Measurements from ENCODE around the gene DNAI1.

DNAI1 gene

DNA sequence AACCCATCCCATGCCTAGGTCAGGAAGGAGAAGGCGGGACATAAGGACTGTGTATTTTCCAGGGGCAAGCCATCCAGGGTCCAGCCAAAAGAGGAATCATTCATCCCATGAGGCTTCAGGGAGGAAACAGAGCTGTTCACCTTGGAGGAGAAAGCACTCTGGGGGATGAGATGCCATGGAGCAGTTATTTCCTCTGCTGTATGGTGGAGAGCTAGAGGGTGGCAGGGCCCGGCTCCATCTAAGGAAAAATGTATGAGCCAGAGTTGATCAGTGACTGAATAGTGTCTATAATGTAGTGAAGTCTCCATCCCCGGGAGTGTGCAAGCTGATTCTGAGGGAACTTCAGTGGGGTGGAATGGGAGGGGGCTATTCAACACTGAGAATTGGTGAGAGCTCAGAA is 56.2 kb downstream of the DNAI1 start:
- Mint-ChIP-seq H3K4me1 (ENCODE audit: low read depth in 2 of 2) (peaks cover 0 to 10% of the 10 kb centered on the region in 2 donors), H3K9me3 (no peaks in the 10 kb centered on the region), H3K27ac (no peak overlapping the region), H3K4me3 (no peak overlapping the region), H3K36me3 (ENCODE audit: insufficient read depth) (no peaks in the 10 kb centered on the region), H3K27me3 (peaks cover 0 to 19% of the 10 kb centered on the region in 2 donors)
- no peak for ATAC-seq (replicated peaks)
- DNase-seq = no peak

DNA sequence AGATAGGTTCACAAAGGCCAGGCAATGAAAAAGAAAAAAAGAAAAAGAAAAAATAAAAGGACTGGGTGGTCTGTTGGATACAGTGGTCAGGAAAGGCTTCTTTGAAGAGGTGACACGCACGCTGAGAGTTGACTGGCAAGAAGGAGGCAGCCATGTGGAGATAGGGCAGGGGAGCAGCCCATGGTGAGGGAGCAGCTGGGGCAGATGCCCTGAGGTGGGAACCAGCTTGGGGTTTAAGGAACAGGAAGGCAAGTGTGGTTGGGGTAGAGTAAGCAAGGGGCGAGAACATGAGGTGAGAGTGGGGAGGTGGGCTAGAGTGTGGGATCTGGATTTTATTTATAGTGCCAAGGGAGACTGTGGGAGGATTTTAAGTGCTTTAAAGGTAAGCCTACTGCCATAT is 57.4 kb downstream of the DNAI1 start:
- H3K27me3 Mint-ChIP-seq = peaks cover 0 to 19% of the 10 kb centered on the region in 2 donors
- ATAC-seq (replicated peaks) (no peak), DNase-seq (no peak)
- H3K4me3 Mint-ChIP-seq = no peak overlapping the region
- H3K27ac Mint-ChIP-seq = no peak overlapping the region
- H3K9me3 Mint-ChIP-seq = no peaks in the 10 kb centered on the region
- peaks cover 0 to 10% of the 10 kb centered on the region in 2 donors for H3K4me1 Mint-ChIP-seq (ENCODE audit: low read depth in 2 of 2)
- H3K36me3 Mint-ChIP-seq (ENCODE audit: insufficient read depth) = no peaks in the 10 kb centered on the region

- DNase-seq (no peak), ATAC-seq (replicated peaks) (no peak)
- Mint-ChIP-seq H3K27me3 (peaks cover 0 to 19% of the 10 kb centered on the region in 2 donors), H3K4me3 (no peak overlapping the region), H3K36me3 (ENCODE audit: insufficient read depth) (no peaks in the 10 kb centered on the region), H3K27ac (peak overlapping the region in 1 of 2 donors; percentile 13), H3K9me3 (no peaks in the 10 kb centered on the region), H3K4me1 (ENCODE audit: low read depth in 2 of 2) (peaks cover 0 to 10% of the 10 kb centered on the region in 2 donors)
These were observed 58.6 kb downstream of the DNAI1 start for GRCh38 chr9:34517185-34517584.

GRCh38 chr9:34518110-34518616 is 59.6 kb downstream of the DNAI1 start:
- Mint-ChIP-seq H3K9me3 (no peaks in the 10 kb centered on the region), H3K27ac (no peak overlapping the region), H3K27me3 (peaks cover 0 to 13% of the 10 kb centered on the region in 2 donors), H3K4me3 (no peak overlapping the region), H3K4me1 (ENCODE audit: low read depth in 2 of 2) (peaks cover 4 to 15% of the 10 kb centered on the region in 2 donors), H3K36me3 (ENCODE audit: insufficient read depth) (no peaks in the 10 kb centered on the region)
- DNase-seq (no peak), ATAC-seq (replicated peaks) (no peak)

DNA sequence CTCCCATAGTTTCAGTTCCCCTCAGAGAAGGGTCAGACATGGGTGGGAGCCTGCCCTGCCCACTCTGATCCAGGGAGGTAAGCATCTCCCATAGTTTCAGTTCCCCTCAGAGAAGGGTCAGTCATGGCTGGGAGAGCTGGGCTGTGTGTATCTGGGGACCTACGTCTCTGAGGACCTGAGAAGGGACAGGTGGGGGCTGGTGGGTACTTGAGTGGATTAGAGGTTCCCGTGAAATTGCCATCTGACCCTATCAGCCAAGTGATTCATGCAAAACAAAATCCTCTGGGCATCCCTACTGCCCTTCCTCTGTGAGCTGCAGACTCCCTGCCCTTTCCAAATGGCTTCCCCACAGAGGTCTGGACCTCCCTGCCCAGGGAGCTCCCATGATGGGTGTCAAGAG is 60.3 kb downstream of the DNAI1 start:
- H3K27ac Mint-ChIP-seq = no peak overlapping the region
- peaks cover 9 to 15% of the 10 kb centered on the region in 2 donors for H3K4me1 Mint-ChIP-seq (ENCODE audit: low read depth in 2 of 2)
- H3K4me3 Mint-ChIP-seq = no peak overlapping the region
- H3K36me3 Mint-ChIP-seq (ENCODE audit: insufficient read depth) = no peaks in the 10 kb centered on the region
- peaks cover 0 to 13% of the 10 kb centered on the region in 2 donors for H3K27me3 Mint-ChIP-seq
- ATAC-seq (replicated peaks) = no peak
- H3K9me3 Mint-ChIP-seq = no peaks in the 10 kb centered on the region
- no peak for DNase-seq

DNA sequence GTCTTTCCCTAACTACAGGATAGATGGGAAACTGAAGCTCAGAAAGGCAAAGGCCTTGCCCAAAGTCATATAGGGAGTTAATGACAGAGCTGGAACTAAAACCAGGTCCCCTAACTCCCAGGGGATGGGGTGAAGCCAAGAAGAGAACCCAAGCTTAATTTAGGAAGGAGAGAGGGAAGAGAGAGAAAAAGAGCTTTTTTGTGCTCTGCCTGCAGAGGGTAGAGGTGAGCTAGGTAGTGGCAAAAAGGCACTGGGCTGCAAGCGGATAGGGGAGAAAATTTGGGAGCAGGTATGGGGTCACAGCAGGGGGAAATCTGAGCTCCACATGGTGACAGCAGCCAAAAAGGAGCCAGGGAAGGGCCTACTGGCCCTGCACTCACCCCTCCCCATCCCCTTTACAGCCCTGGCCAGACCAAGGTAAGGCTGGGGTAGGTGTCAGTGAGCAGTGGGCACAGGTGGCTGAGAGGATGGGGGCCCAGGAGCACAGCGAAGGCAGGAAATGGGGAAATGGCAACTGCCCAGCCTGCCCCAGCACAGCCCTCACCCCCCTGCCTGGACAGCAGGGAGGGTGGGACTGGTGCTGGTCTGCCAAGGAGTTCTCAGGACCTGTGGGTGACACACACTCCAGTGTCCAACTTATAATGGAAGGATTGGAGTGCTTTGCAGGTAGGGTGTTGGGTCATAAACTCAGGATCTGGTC is 60.9 kb downstream of the DNAI1 start:
- Mint-ChIP-seq H3K4me1 (ENCODE audit: low read depth in 2 of 2) (peaks cover 11 to 15% of the 10 kb centered on the region in 2 donors), H3K27me3 (peaks cover 2 to 8% of the 10 kb centered on the region in 2 donors), H3K27ac (no peak overlapping the region), H3K4me3 (no peak overlapping the region), H3K9me3 (no peaks in the 10 kb centered on the region), H3K36me3 (ENCODE audit: insufficient read depth) (no peaks in the 10 kb centered on the region)
- ATAC-seq (replicated peaks) = no peak
- no peak for DNase-seq

- Mint-ChIP-seq H3K27ac (no peak overlapping the region), H3K4me3 (no peak overlapping the region), H3K4me1 (ENCODE audit: low read depth in 2 of 2) (peaks cover 11 to 15% of the 10 kb centered on the region in 2 donors), H3K9me3 (no peaks in the 10 kb centered on the region), H3K27me3 (peaks cover 2 to 6% of the 10 kb centered on the region in 2 donors), H3K36me3 (ENCODE audit: insufficient read depth) (no peaks in the 10 kb centered on the region)
- DNase-seq = no peak
- ATAC-seq (replicated peaks) = no peak
These were observed 61.5 kb downstream of the DNAI1 start for GRCh38 chr9:34520096-34520495.

- H3K4me3 Mint-ChIP-seq = no peak overlapping the region
- H3K27me3 Mint-ChIP-seq = peaks cover 6 to 7% of the 10 kb centered on the region in 2 donors
- no peaks in the 10 kb centered on the region for H3K36me3 Mint-ChIP-seq (ENCODE audit: insufficient read depth)
- no peaks in the 10 kb centered on the region for H3K9me3 Mint-ChIP-seq
- DNase-seq (no peak), ATAC-seq (replicated peaks) (no peak)
- H3K4me1 Mint-ChIP-seq (ENCODE audit: low read depth in 2 of 2) = peaks cover 11 to 15% of the 10 kb centered on the region in 2 donors
- H3K27ac Mint-ChIP-seq = no peak overlapping the region
These were observed 62.1 kb downstream of the DNAI1 start for GRCh38 chr9:34520505-34521385.

GRCh38 chr9:34521406-34522045 is 62.9 kb downstream of the DNAI1 start:
- DNase-seq (no peak), ATAC-seq (replicated peaks) (no peak)
- peaks cover 11 to 15% of the 10 kb centered on the region in 2 donors for H3K4me1 Mint-ChIP-seq (ENCODE audit: low read depth in 2 of 2)
- H3K27ac Mint-ChIP-seq = no peak overlapping the region
- H3K9me3 Mint-ChIP-seq = no peaks in the 10 kb centered on the region
- no peaks in the 10 kb centered on the region for H3K36me3 Mint-ChIP-seq (ENCODE audit: insufficient read depth)
- H3K4me3 Mint-ChIP-seq = no peak overlapping the region
- H3K27me3 Mint-ChIP-seq = peaks cover 6 to 12% of the 10 kb centered on the region in 2 donors

DNA sequence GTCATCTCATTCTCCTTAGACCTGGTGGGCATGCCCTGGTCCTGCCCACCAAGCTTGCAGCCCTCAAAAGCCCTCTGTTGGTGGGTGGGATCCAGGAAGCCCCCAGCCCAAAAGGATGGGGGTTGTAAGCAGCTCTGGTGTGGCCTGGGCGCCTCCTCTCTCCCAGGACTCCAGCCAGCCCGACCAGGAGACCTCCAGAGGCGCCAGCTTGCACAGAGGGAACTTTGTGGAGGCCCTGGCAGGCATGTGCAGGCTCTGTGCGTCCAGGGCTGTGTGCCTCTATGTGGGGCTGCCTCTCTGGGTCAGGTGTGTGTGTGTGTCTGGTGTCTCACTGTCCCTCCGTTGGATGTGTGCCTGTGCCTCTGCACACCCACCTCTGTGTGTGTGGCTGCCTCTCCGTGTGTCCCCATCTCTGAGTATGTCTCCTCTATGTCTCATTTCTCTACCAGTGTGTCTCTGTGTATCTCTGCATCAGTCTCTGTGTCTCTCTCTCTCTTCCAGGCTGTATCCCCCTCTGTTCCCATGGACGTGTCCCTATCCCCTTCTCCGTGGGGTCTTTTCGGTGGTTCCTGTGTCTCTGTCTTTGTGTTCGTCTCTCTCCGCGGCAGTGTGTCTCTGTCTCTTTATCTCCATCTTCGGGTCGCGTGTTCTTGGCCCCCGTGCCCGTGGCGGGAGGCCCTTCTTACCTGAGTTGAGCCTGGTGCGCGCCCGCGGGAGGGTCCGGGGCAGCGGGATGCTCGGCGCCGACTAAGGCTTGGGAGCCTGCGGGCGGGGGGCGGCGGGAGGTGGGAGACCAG is 63.7 kb downstream of the DNAI1 start:
- H3K27ac Mint-ChIP-seq = no peak overlapping the region

GRCh38 chr9:34522971-34523797 is 64.6 kb downstream of the DNAI1 start, which contains the start of gene ENHO:
Gene ENHO, minus strand, starts transcription at chr9:34522990. Its CDS starts 1,295 bp downstream, at chr9:34521695.
- Mint-ChIP-seq H3K36me3 (ENCODE audit: insufficient read depth) (no peaks in the 10 kb centered on the region), H3K4me1 (ENCODE audit: low read depth in 2 of 2) (peaks cover 8 to 11% of the 10 kb centered on the region in 2 donors), H3K4me3 (peak within 1 kb of the TSS; percentile 54 to 68), H3K27me3 (peaks cover 6 to 12% of the 10 kb centered on the region in 2 donors), H3K27ac (no peak within 1 kb of the TSS), H3K9me3 (no peaks in the 10 kb centered on the region)
- ATAC-seq (replicated peaks) (peak; percentile 92), DNase-seq (peak; percentile 86 to 94 (median 94))

More for the DNA sequence above, 63.7 kb downstream of the DNAI1 start:
- H3K4me3 Mint-ChIP-seq = peak overlapping the region; percentile 33 to 68
- no peaks in the 10 kb centered on the region for H3K36me3 Mint-ChIP-seq (ENCODE audit: insufficient read depth)
- H3K4me1 Mint-ChIP-seq (ENCODE audit: low read depth in 2 of 2) = peaks cover 11 to 13% of the 10 kb centered on the region in 2 donors
- ATAC-seq (replicated peaks) (no peak), DNase-seq (no peak)
- peaks cover 6 to 12% of the 10 kb centered on the region in 2 donors for H3K27me3 Mint-ChIP-seq
- no peaks in the 10 kb centered on the region for H3K9me3 Mint-ChIP-seq

GRCh38 chr9:34524349-34524748 is 65.7 kb downstream of the DNAI1 start:
- peaks cover 4 to 11% of the 10 kb centered on the region in 2 donors for H3K4me1 Mint-ChIP-seq (ENCODE audit: low read depth in 2 of 2)
- no peak overlapping the region for H3K4me3 Mint-ChIP-seq
- peaks cover 3% of the 10 kb centered on the region for H3K36me3 Mint-ChIP-seq (ENCODE audit: insufficient read depth)
- H3K27me3 Mint-ChIP-seq = peaks cover 12 to 19% of the 10 kb centered on the region in 2 donors
- H3K27ac Mint-ChIP-seq = no peak overlapping the region
- DNase-seq (no peak), ATAC-seq (replicated peaks) (no peak)
- H3K9me3 Mint-ChIP-seq = no peaks in the 10 kb centered on the region
